Activated CD8-positive, alpha-beta T cell treated with anti-CD3 and anti-CD28 coated beads, Interleukin-2, amount 10 ng/mL, durations not matched to agents 7 days and 5 days (primary cell): ENCODE results near the gene ABHD8. TPM values are rescaled to one million over a fixed set of nuclear protein-coding genes. Genes with fewer than 3 reads are reported as not detected.
A peak's percentile ranks its signal among the peaks of the same experiment; 100 is the strongest.
"Not testable (repeated sequence)": the region's sequence is repeated elsewhere in the genome, so short reads cannot be mapped to it uniquely, and the experiment has no call there.

Source experiments
- ATAC-seq: fragments of 150-1000 bp; cut with Tn5 transposase; one replicate; pipeline ENCODE4 v1.10.0; 2021; ENCODE audit warnings: moderate library complexity
- CTCF ChIA-PET: fragments of 350-600 bp; sonication (Branson Sonifier 250); formaldehyde crosslinking; loops from one replicate; lab custom pipeline; 2021; ENCODE audit warnings: antibody characterized with exemption; lab: Charles Lee
- POLR2A ChIA-PET: fragments of 350-600 bp; sonication (Branson Sonifier 250); formaldehyde crosslinking; loops from one replicate; lab custom pipeline; 2021; ENCODE audit warnings: antibody characterized with exemption; lab: Charles Lee
- DNase-seq: peaks from one replicate; pipeline ENCODE4 v3.0.0-alpha.2; 2020
- H3K27ac Mint-ChIP-seq: one replicate; pipeline ENCODE4 v1.8.0; 2021; ENCODE audit warnings: mild to moderate bottlenecking, mixed read lengths
- H3K27me3 Mint-ChIP-seq: one replicate; pipeline ENCODE4 v1.8.0; 2021; ENCODE audit warnings: low read depth, mixed read lengths
- H3K36me3 Mint-ChIP-seq: one replicate; pipeline ENCODE4 v1.8.0; 2021; ENCODE audit warnings: low read depth, mixed read lengths
- H3K4me1 Mint-ChIP-seq: one replicate; pipeline ENCODE4 v1.8.0; 2021; ENCODE audit warnings: low read depth, mixed read lengths
- H3K4me3 Mint-ChIP-seq: one replicate; pipeline ENCODE4 v1.8.0; 2021; ENCODE audit warnings: mild to moderate bottlenecking, mixed read lengths
- H3K9me3 Mint-ChIP-seq: one replicate; pipeline ENCODE4 v1.8.0; 2022; ENCODE audit warnings: mixed read lengths; ENCODE audit not compliant: insufficient read depth
- total RNA-seq, 2 experiments: library from RNA; stranded (reverse); gene quantifications; one replicate each; pipeline ENCODE4 v1.2.3, GENCODE V29; 2021

The ABHD8 gene
- total RNA-seq, 2 experiments from 2014 or later: 8.9 to 9.7 TPM

- H3K9me3 Mint-ChIP-seq: no peaks in the 10 kb centered on the region
- no peak overlapping the region for H3K27ac Mint-ChIP-seq
- ATAC-seq (no peak), DNase-seq (no peak)
- H3K36me3 Mint-ChIP-seq: peaks cover 36% of the 10 kb centered on the region
- no peak overlapping the region for H3K4me3 Mint-ChIP-seq
- CTCF ChIA-PET: no interaction called here
- H3K4me1 Mint-ChIP-seq: peaks cover 10% of the 10 kb centered on the region
- POLR2A ChIA-PET: interaction anchor here (1.5 kb wide), 1 partner anchor 9 kb away, joined by 5 read pairs; the partner anchor contains the start of gene BABAM1
- H3K27me3 Mint-ChIP-seq: no peaks in the 10 kb centered on the region
Measured at GRCh38 chr19:17275441-17276175, 27.6 kb downstream of the ABHD8 start.

DNA sequence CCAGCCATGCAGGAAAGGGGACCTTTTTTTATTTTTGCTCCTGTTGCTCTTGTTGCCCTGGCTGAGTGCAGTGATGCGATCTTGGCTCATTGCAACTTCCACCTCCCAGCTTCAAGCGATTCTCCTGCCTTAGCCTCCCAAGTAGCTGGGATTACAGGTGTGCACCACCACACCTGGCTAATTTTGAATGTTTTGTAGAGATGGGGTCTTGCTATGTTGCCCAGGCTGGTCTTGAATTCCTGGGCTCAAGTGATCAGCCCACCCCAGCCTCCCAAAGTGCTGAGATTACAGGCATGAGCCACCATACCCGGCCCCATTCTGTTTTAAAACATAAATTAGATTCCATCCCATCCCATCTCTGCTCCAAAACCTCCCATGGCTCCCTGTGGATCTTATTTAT lies 28.3 kb downstream of the ABHD8 start:
- CTCF ChIA-PET, DNase-seq, POLR2A ChIA-PET, H3K4me3 Mint-ChIP-seq, H3K4me1 Mint-ChIP-seq, H3K9me3 Mint-ChIP-seq, ATAC-seq, H3K27ac Mint-ChIP-seq, H3K27me3 Mint-ChIP-seq: not testable (repeated sequence)
- peaks cover 41% of the 10 kb centered on the region for H3K36me3 Mint-ChIP-seq

DNA sequence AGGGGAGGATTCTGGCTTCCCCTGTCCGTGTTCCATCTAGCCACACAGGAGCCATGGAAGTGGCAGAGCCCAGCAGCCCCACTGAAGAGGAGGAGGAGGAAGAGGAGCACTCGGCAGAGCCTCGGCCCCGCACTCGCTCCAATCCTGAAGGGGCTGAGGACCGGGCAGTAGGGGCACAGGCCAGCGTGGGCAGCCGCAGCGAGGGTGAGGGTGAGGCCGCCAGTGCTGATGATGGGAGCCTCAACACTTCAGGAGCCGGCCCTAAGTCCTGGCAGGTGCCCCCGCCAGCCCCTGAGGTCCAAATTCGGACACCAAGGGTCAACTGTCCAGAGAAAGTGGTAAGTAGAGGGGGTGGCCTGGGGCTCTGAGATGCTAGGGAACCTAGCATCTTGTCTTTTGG lies 34.5 kb downstream of the ABHD8 start:
- no peaks in the 10 kb centered on the region for H3K27me3 Mint-ChIP-seq
- peak overlapping the region; percentile 90 for H3K4me3 Mint-ChIP-seq
- peaks cover 31% of the 10 kb centered on the region for H3K4me1 Mint-ChIP-seq
- peaks cover 17% of the 10 kb centered on the region for H3K36me3 Mint-ChIP-seq
- POLR2A ChIA-PET: interaction anchor here (2.9 kb wide), 1 partner anchor 12 kb away, joined by 15 read pairs; the partner anchor contains the start of gene ANKLE1
- H3K9me3 Mint-ChIP-seq: no peaks in the 10 kb centered on the region
- ATAC-seq: no peak
- no peak for DNase-seq
- CTCF ChIA-PET: interaction anchor here (0.7 to 10.9 kb wide), 2 partner anchors 10 to 13 kb away, joined by 3 to 109 read pairs; partner anchors contain the start of gene ANKLE1
- no peak overlapping the region for H3K27ac Mint-ChIP-seq

GRCh38 chr19:17266975-17267788 lies 36.0 kb downstream of the ABHD8 start, which contains the start of gene BABAM1:
Gene BABAM1, plus strand, starts transcription at chr19:17267443. Its CDS starts 1,364 bp downstream, at chr19:17268807.
- H3K27ac Mint-ChIP-seq: peak within 1 kb of the TSS; percentile 88
- H3K27me3 Mint-ChIP-seq: no peaks in the 10 kb centered on the region
- H3K4me1 Mint-ChIP-seq: peaks cover 31% of the 10 kb centered on the region
- peaks cover 13% of the 10 kb centered on the region for H3K36me3 Mint-ChIP-seq
- ChIA-PET POLR2A (interaction anchor here (0.6 to 2.9 kb wide), 10 partner anchors 9 to 1126 kb away, joined by 3 to 15 read pairs (median 4); partner anchors contain the start of genes ANKLE1, OCEL1 and USE1), CTCF (interaction anchor here (0.9 to 10.9 kb wide), 17 partner anchors 9 to 199 kb away, joined by 3 to 109 read pairs (median 4); partner anchors contain the start of genes ABHD8, ANKLE1, DDA1 and USE1)
- H3K9me3 Mint-ChIP-seq: no peaks in the 10 kb centered on the region
- ATAC-seq: peak; percentile 94
- peak within 1 kb of the TSS; percentile 90 for H3K4me3 Mint-ChIP-seq
- DNase-seq: peak; percentile 99

GRCh38 chr19:17266589-17266974 lies 36.6 kb downstream of the ABHD8 start:
- Mint-ChIP-seq H3K4me3 (peak overlapping the region; percentile 90), H3K4me1 (peaks cover 31% of the 10 kb centered on the region), H3K27ac (peak overlapping the region; percentile 88), H3K36me3 (peaks cover 12% of the 10 kb centered on the region), H3K9me3 (no peaks in the 10 kb centered on the region), H3K27me3 (no peaks in the 10 kb centered on the region)
- no peak for DNase-seq
- ChIA-PET POLR2A (interaction anchor here (0.6 to 2.9 kb wide), 9 partner anchors 10 to 1125 kb away, joined by 3 to 15 read pairs (median 4); partner anchors contain the start of genes ANKLE1, OCEL1 and USE1), CTCF (interaction anchor here (0.9 to 10.9 kb wide), 16 partner anchors 8 to 199 kb away, joined by 3 to 109 read pairs (median 4); partner anchors contain the start of genes ABHD8, ANKLE1, DDA1 and USE1)
- no peak for ATAC-seq

- DNase-seq: no peak
- H3K9me3 Mint-ChIP-seq: no peaks in the 10 kb centered on the region
- peaks cover 28% of the 10 kb centered on the region for H3K4me1 Mint-ChIP-seq
- no peak for ATAC-seq
- no peaks in the 10 kb centered on the region for H3K27me3 Mint-ChIP-seq
- CTCF ChIA-PET: interaction anchor here (1.0 to 10.9 kb wide), 8 partner anchors 11 to 120 kb away, joined by 3 to 109 read pairs (median 6); partner anchors contain the start of genes ANKLE1 and USE1
- no peak overlapping the region for H3K27ac Mint-ChIP-seq
- peaks cover 7% of the 10 kb centered on the region for H3K36me3 Mint-ChIP-seq
- POLR2A ChIA-PET: interaction anchor here (1.3 to 2.9 kb wide), 4 partner anchors 10 to 43 kb away, joined by 3 to 15 read pairs (median 7); partner anchors contain the start of genes ANKLE1 and OCEL1
- no peak overlapping the region for H3K4me3 Mint-ChIP-seq
Measured at GRCh38 chr19:17266026-17266425, 37.2 kb downstream of the ABHD8 start.

- H3K27me3 Mint-ChIP-seq: peaks cover 2% of the 10 kb centered on the region
- H3K9me3 Mint-ChIP-seq: no peaks in the 10 kb centered on the region
- ChIA-PET CTCF (interaction anchor here (0.6 to 10.9 kb wide), 7 partner anchors 17 to 558 kb away, joined by 3 to 109 read pairs (median 3); partner anchors contain the start of gene ANKLE1), POLR2A (interaction anchor here (0.6 to 0.7 kb wide), 2 partner anchors 9 to 15 kb away, joined by 3 to 4 read pairs; no protein-coding TSS in a partner anchor)
- no peak for ATAC-seq
- DNase-seq: no peak
- no peak within 1 kb of the TSS for H3K27ac Mint-ChIP-seq
- peaks cover 33% of the 10 kb centered on the region for H3K4me1 Mint-ChIP-seq
- H3K36me3 Mint-ChIP-seq: peaks cover 2% of the 10 kb centered on the region
- no peak within 1 kb of the TSS for H3K4me3 Mint-ChIP-seq
Measured at GRCh38 chr19:17264641-17264979, 38.6 kb downstream of the ABHD8 start, which contains the start of gene USHBP1. Gene USHBP1, minus strand, starts transcription at chr19:17264745. Its CDS starts 446 bp downstream, at chr19:17264299.

GRCh38 chr19:17263712-17264640 lies 39.2 kb downstream of the ABHD8 start:
- H3K4me3 Mint-ChIP-seq: no peak overlapping the region
- no peaks in the 10 kb centered on the region for H3K9me3 Mint-ChIP-seq
- H3K36me3 Mint-ChIP-seq: no peaks in the 10 kb centered on the region
- peaks cover 33% of the 10 kb centered on the region for H3K4me1 Mint-ChIP-seq
- DNase-seq: no peak
- CTCF ChIA-PET: interaction anchor here (0.6 to 10.9 kb wide), 7 partner anchors 18 to 558 kb away, joined by 3 to 109 read pairs (median 3); partner anchors contain the start of gene ANKLE1
- H3K27me3 Mint-ChIP-seq: peaks cover 2% of the 10 kb centered on the region
- ATAC-seq: no peak
- POLR2A ChIA-PET: interaction anchor here (0.5 to 0.7 kb wide), 3 partner anchors 8 to 44 kb away, joined by 3 to 4 read pairs (median 3); no protein-coding TSS in a partner anchor
- H3K27ac Mint-ChIP-seq: no peak overlapping the region

DNA sequence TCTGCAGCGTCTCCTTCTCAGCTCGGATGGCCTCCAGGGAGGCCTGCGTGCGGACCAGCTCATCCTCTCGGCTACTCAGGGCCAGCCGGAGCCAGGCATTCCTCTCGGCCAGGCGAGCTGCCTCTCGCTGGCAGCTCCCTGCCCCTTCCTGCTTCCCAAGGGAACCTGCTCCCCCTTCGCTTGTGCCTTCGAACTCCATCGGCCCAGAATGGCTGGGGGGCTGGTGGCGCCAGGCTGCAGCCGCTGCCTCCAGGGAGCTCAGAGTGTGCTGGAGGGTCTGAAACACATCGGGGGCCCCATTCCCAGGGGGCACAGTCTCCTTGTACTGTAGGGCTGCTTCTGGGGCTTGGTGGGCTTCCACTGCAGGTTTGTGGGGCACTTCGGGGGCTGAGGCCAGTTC lies 40.7 kb downstream of the ABHD8 start:
- H3K9me3 Mint-ChIP-seq: no peaks in the 10 kb centered on the region
- H3K27ac Mint-ChIP-seq: no peak overlapping the region
- ChIA-PET CTCF (interaction anchor here (1.2 to 10.9 kb wide), 3 partner anchors 18 to 20 kb away, joined by 3 to 109 read pairs (median 3); partner anchors contain the start of gene ANKLE1), POLR2A (no interaction called here)
- H3K27me3 Mint-ChIP-seq: peaks cover 2% of the 10 kb centered on the region
- no peak for ATAC-seq
- H3K4me3 Mint-ChIP-seq: no peak overlapping the region
- H3K4me1 Mint-ChIP-seq: peaks cover 24% of the 10 kb centered on the region
- DNase-seq: no peak
- H3K36me3 Mint-ChIP-seq: no peaks in the 10 kb centered on the region

DNA sequence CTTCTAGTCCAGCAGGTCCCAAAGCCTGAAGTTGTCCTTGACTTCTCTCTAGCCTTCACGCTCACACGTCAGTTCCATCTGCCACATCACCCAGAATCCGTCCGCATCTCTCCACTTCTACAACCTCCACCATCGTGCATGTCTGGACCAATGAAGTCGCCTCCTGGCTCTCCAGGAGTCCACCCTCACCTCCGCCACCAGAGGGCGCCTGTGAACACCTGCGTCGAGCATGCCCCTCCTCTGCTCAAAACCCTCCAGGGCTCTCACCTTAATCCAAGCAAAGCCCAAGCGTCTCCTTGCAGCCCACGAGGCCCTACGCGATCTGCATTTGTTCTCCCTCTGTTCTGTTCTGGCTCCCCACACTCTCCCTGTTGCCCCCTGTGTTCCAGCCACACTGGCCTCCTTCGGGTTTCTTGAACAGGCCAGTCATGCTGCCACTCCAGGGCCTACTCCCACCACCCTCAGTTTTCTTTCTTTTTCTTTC lies 42.3 kb downstream of the ABHD8 start:
- POLR2A ChIA-PET: no interaction called here
- Mint-ChIP-seq H3K4me3 (no peak overlapping the region), H3K9me3 (no peaks in the 10 kb centered on the region), H3K4me1 (peaks cover 15% of the 10 kb centered on the region), H3K27me3 (peaks cover 2% of the 10 kb centered on the region), H3K27ac (no peak overlapping the region), H3K36me3 (no peaks in the 10 kb centered on the region)
- peak; percentile 100 for ATAC-seq
- CTCF ChIA-PET: interaction anchor here (0.6 to 10.9 kb wide), 27 partner anchors 9 to 205 kb away, joined by 3 to 109 read pairs (median 3); partner anchors contain the start of genes ANKLE1, MRPL34, MVB12A and USE1
- DNase-seq: peak; percentile 93
